Fibroblast of villous mesenchyme (primary cell): ENCODE measurements around the gene IL1B. TPM values are rescaled to one million over a fixed set of nuclear protein-coding genes. Genes with fewer than 3 reads are reported as not detected.

ENCODE experiments used
- DNase-seq: peaks from one replicate; pipeline ENCODE4 v3.0.0-alpha.2; 2010; ENCODE audit warnings: low read depth
- H3K4me3 ChIP-seq: 2 replicates; pipeline ENCODE4 v1.5.1; 2011; ENCODE audit warnings: low read depth, mild to moderate bottlenecking, low read length
- total RNA-seq: library from RNA; depleted of rRNA; stranded (reverse); fragments of >200 nt; gene quantifications from 2 replicates; pipeline ENCODE4 v1.2.3, GENCODE V29; 2012
- TF ChIP-seq, protein P1 (sequence below): IDR thresholded peaks from 2 replicates; pipeline ENCODE4 v1.5.1; 2012; ENCODE audit warnings: low read depth, mild to moderate bottlenecking, low read length; ENCODE audit not compliant: insufficient read depth

IL1B gene
- 2.6 TPM in 2 replicates for total RNA-seq

GRCh38 chr2:112836695-112837117 is at the start of gene IL1B:
IL1B (minus strand) TSS chr2:112836779; CDS start chr2:112836229, 550 bp downstream.
- DNase-seq, result peak; percentile 84
- peak within 1 kb of the TSS; percentile 22 for H3K4me3 ChIP-seq
- TF ChIP-seq, protein P1, sequence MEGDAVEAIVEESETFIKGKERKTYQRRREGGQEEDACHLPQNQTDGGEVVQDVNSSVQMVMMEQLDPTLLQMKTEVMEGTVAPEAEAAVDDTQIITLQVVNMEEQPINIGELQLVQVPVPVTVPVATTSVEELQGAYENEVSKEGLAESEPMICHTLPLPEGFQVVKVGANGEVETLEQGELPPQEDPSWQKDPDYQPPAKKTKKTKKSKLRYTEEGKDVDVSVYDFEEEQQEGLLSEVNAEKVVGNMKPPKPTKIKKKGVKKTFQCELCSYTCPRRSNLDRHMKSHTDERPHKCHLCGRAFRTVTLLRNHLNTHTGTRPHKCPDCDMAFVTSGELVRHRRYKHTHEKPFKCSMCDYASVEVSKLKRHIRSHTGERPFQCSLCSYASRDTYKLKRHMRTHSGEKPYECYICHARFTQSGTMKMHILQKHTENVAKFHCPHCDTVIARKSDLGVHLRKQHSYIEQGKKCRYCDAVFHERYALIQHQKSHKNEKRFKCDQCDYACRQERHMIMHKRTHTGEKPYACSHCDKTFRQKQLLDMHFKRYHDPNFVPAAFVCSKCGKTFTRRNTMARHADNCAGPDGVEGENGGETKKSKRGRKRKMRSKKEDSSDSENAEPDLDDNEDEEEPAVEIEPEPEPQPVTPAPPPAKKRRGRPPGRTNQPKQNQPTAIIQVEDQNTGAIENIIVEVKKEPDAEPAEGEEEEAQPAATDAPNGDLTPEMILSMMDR, result no peak

GRCh38 chr2:112886291-112886690 is 49.7 kb upstream of the IL1B start:
- no peak for DNase-seq

GRCh38 chr2:112885506-112885902 is 48.9 kb upstream of the IL1B start:
- DNase-seq, result no peak
- TF ChIP-seq, protein P1, result no peak
- no peak overlapping the region for H3K4me3 ChIP-seq

More at GRCh38 chr2:112886291-112886690, 49.7 kb upstream of the IL1B start:
- TF ChIP-seq, protein P1, result no peak
- no peak overlapping the region for H3K4me3 ChIP-seq

DNA sequence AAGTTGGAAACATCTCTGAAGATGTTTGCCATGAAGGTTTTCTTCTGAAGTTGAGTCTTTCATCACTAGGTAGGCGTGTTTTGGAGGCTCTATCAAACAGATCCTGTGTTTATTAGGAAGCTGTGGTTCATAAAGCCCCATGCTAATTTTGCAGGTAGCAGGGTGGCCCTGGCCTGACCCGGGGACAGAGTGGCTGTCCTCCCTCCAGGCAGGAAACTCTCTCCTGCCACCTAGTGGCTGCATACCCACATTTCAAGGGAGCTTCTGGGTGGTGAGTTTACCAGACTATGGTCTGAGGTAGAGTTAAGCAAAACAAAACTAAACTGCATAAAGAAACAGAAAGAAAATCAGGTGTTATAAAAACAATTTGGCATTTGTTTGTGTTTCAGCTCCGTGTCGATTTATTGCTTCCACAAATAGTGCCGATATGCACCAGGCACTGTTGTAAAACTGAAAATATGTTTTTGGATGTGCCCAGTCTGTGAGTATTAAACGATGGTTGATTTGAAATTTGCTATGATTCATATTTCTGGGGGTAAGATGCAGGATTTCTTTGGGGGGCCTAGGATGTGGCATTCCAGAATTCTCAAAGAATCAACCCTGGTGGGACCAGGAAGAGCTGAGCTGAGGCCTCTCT is 48.4 kb upstream of the IL1B start:
- H3K4me3 ChIP-seq, result no peak overlapping the region
- TF ChIP-seq, protein P1, result peak; percentile 87
- peak; percentile 28 for DNase-seq

DNA sequence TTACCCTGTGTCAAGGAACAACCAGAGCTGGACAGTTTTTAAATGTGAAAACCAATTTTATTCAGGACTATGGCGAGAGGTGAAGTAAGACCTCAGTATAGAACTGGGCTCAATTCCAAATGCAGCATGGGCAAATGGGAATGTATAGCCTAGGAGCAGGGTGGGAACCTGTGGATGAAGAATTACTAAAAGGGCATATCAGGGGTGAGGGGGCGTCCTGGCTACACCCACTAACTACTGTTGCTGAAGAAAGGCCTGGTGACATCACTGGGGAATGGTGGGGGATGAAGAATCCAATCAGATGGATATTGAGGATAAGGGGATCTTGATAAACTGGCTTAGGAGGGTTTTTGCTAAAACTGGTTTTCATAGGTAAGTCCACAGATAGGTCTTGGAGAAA is 47.1 kb upstream of the IL1B start:
- TF ChIP-seq, protein P1, result no peak
- no peak for DNase-seq
- no peak overlapping the region for H3K4me3 ChIP-seq

- DNase-seq, result peak; percentile 87
- H3K4me3 ChIP-seq, result no peak overlapping the region
- TF ChIP-seq, protein P1, result no peak
These were observed 44.8 kb upstream of the IL1B start for GRCh38 chr2:112881217-112881985.
